Cerebellar cortex (tissue), 1 donor: Measurements from ENCODE around the gene LTA.

Source experiments
- DNase-seq: peaks from one replicate; pipeline ENCODE4 v3.0.0-alpha.2; 2015; ENCODE audit warnings: low spot score

The LTA gene

GRCh38 chr6:31569861-31570536 lies 2.1 kb upstream of the LTA start:
- DNase-seq = no peak

GRCh38 chr6:31573239-31574105 lies 1.4 kb downstream of the LTA start:
- no peak for DNase-seq

GRCh38 chr6:31574106-31575061 lies 2.3 kb downstream of the LTA start:
- DNase-seq = no peak

- DNase-seq = no peak
Observed at GRCh38 chr6:31575335-31575901, 3.3 kb downstream of the LTA start, which contains the start of gene TNF. Gene TNF, plus strand, starts transcription at chr6:31575565. Its CDS starts 177 bp downstream, at chr6:31575742.

GRCh38 chr6:31575952-31576685 lies 4.0 kb downstream of the LTA start:
- DNase-seq = no peak

GRCh38 chr6:31576897-31577578 lies 4.9 kb downstream of the LTA start:
- no peak for DNase-seq

- no peak for DNase-seq
Observed at GRCh38 chr6:31577579-31577966, 5.5 kb downstream of the LTA start.

- no peak for DNase-seq
Observed at GRCh38 chr6:31578184-31579118, 6.4 kb downstream of the LTA start.

GRCh38 chr6:31579119-31579505 lies 7.0 kb downstream of the LTA start:
- no peak for DNase-seq

- DNase-seq = no peak
Observed at GRCh38 chr6:31579546-31580437, 7.7 kb downstream of the LTA start.

GRCh38 chr6:31580438-31580740 lies 8.3 kb downstream of the LTA start:
- no peak for DNase-seq

GRCh38 chr6:31580807-31581433 lies 8.8 kb downstream of the LTA start:
- peak; percentile 76 for DNase-seq

GRCh38 chr6:31581434-31582229 lies 9.5 kb downstream of the LTA start:
- DNase-seq = peak; percentile 31

- DNase-seq = no peak
Observed at GRCh38 chr6:31582230-31582643, 10.1 kb downstream of the LTA start, which contains the start of gene LTB. Gene LTB, minus strand, starts transcription at chr6:31582424. Its CDS starts 7 bp downstream, at chr6:31582417.

- DNase-seq = no peak
Observed at GRCh38 chr6:31585491-31585890, 13.4 kb downstream of the LTA start.

- no peak for DNase-seq
Observed at GRCh38 chr6:31586008-31586407, 13.9 kb downstream of the LTA start, which contains the start of gene LST1. Gene LST1, plus strand, starts transcription at chr6:31586277. Its CDS starts 1,023 bp downstream, at chr6:31587300.
